Measurements from ENCODE around the gene TEX44.
"Not testable (repeated sequence)": the region's sequence is repeated elsewhere in the genome, so short reads cannot be mapped to it uniquely, and the experiment has no call there.

The TEX44 gene

DNA sequence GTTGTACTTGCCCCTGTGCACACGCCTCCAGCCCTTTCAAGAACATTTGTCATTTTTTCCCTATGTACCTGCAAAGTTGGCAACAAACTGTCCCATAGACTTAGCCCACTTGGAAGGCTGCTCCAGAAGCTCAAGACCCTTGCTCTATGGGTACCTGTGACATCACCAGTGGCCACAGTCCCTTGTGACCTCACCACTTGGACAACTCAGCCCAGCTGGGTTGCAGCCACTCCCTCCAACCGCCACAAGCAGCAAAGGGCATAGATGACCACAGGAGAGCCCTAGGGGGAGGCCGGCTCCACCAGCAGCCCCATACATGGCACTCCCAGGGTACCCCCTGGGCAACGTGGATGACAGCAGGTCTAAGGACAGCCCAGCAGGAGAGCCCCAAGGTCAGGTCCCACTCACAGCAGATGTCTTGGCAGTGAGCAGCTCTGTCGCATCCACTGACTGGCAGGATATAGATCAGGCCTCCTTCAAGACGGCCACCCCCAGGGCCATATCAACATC, at the start of gene TEX44:
Gene TEX44, plus strand, starts transcription at position 229 of the 510 bp plus-strand sequence. Its CDS starts 88 bp downstream, at position 317.
- DNase-seq, result no peak

DNA sequence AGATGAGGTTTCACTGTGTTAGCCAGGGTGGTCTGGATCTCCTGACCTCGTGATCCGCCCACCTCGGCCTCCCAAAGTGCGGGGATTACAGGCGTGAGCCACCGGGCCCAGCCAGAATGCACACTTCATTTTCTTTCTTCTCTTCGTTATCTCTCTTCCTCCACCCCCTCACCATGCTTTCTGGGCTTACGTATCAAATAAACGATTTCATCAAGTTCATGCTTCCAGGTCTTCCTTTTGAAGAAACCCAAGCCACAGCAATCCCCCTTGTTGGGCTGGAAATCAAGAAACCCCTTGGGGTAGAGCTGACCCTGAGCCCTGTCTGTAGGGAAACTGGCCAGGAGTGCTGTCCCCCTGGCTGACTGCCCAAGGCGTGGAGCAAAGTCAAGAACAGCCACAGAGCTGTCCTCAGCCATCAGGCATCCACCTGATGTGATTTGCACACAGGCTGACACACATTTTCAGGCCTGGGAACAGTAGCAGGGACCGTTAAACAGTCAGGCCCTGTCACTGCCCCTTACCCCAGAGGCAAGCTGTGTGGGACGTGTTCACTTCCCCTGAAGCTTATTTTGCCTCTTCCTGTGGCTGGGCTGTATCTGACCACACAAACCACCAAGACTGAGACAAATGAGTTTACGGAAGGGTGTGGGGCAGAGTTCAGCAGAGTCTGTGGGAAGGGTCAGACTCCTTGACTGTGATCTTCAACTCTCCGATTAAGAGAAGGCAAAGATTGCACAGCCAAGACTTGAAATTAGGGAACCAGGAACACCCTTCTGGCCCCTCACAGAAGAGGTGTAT, 47.4 kb upstream of the TEX44 start:
- peak; percentile 93 for DNase-seq

DNA sequence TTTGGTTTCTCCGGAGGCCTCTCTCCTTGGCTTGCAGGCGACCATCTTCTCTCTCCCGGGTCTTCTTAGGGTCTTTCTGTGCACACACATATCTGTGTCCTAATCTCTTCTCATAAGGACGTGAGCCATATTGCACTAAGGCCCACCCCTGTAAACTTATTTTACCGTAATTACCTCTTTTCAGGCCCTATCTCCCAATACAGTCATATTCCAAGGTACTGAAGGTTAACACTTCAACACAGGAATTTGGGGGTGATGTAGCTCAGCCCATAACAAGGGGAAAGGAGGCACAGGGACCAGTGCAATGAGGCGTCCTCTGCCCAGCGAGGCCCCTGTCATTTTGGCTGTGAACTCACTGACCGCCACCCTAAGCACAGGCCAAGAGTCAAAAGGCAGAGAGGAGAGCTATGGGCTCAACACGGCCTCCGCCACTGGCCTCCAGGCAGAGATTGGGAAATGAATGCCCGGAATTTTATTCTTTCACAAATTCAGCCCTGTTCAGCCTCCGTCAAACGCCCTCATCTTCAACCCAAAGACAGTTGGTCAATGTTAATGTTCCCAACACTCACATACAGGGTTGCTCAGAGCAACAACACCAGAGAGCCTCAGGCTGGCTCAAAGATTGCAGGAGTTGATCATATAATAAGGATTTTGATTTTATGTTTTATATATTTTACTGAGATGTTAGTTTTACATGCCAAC, 46.5 kb upstream of the TEX44 start:
- no peak for DNase-seq

DNA sequence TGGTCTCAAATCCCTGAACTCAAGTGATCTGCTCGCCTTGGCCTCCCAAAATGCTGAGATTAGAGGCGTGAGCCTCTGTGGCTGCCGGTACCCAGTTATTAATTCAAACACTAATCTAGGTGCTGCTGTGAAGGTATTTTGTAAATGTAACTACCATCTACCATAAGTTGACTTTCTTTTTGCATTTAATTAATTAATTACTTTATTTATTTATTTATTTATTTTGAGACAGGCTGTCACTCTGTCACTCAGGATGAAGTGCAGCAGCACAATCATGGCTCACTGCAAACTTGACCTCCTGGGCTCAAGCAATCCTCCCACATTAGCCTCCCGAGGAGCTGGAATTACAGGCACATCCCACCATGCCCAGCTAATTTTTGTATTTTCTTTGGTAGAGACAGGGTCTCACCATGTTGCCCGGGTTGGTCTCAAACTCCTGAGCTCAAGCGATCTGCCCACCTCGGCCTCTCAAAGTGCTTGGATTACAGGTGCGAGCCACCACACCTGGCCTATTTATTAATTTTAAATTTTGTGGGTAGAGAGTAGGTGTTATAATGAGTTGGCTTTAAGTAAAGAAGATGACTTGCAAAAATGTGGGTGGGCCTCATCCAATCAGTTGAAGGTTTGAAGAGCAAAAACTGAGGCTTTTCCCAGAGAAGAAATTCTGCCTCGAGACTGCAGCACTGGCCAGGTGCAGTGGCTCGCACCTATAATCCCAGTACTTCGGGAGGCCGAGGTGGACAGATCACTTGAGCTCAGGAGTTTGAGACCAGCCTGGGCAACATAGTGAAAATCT, 45.2 kb upstream of the TEX44 start:
- DNase-seq, result no peak

DNA sequence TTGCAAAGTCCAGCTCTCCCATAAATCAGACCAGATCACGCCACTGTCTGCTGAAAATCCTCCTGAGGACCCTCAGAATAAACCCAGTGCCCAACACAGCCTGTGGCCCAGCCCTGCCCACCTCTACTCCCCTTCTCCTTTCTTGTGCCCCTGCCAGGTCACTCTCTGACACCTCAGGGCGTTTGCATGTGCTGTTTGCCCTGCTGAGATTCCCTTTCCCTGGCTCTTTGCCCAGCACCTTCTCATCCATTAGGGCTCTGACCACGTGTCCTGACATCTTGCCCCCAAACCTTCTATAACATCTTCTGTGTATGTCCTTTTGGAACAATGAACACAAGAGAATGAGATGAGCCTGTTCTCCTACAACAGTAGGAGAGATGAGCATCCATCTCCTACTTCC, 43.9 kb upstream of the TEX44 start:
- no peak for DNase-seq

DNA sequence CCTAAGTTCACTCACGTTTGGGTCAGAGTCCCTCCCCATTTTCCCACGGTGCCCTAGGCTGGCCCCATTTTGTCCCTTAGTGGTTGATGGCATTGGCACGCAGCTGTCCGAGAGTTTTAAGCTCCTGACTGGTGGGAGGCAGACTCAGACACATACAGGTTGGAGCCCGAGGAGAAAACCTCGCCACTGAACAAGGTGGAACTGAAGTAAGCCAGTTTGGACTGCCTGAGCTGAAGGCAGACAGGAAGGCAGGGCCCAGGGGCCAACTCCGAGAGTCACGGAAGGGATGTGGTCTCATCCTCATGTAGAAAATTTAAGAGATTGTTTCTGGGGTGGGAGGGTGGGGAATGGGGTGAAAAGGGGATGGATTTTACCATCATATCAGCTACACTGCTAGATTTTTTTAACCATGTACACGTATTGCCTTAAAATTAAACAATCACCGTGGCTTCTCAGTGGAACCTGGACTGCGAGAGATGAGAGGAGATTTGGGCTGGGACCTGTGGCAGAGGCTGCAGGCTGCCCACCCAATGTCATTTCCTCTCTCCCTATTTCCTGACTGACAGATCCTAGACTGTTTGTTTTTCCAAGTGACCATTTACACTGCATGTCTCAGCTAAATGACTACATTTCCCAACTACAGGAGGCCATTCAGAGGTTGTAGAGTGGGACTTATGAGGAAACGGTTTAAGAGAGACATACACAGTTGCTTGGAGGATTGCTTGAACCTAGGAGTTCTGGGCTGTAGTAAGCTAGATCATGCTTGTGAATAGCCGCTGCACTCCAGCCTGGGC, 43.0 kb upstream of the TEX44 start:
- no peak for DNase-seq

DNA sequence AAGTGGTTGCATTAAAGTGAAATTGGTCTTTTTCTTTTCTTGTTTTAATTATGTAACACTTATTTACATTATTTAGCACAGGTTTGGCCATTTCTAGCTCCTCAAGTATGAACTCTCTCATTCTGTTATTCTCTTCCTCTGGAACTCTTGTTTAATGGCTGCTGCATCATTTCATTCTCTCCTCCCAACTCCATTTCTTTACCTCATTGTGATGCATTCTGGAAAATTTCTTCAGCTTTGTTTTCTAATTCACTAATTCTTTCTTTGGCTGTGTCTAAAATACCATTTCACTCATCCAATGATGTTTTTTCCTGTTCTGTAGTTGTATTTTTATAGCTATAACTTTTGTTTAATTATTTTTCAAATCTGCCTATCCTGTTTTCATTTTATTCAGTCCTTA, 39.9 kb upstream of the TEX44 start:
- DNase-seq, result no peak

DNA sequence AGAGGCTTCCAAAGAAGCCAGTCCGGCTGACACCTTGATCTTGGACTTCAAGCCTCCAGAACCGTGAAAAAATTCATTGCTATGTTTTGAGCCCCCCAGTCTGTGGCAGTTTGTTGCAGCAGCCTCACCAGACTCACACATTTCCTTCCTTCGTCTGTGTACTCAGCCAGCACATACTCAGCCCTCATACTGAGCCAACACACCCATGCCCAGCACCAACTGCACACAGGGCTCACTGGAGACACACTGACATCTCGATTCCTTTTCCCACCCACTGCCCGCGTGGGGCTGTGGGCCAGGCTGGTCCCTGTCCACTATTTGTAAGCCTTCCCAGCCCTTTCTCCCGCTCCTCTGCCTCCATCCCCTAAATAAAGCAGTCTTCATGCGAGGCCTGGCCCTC, 38.3 kb upstream of the TEX44 start:
- no peak for DNase-seq

DNA sequence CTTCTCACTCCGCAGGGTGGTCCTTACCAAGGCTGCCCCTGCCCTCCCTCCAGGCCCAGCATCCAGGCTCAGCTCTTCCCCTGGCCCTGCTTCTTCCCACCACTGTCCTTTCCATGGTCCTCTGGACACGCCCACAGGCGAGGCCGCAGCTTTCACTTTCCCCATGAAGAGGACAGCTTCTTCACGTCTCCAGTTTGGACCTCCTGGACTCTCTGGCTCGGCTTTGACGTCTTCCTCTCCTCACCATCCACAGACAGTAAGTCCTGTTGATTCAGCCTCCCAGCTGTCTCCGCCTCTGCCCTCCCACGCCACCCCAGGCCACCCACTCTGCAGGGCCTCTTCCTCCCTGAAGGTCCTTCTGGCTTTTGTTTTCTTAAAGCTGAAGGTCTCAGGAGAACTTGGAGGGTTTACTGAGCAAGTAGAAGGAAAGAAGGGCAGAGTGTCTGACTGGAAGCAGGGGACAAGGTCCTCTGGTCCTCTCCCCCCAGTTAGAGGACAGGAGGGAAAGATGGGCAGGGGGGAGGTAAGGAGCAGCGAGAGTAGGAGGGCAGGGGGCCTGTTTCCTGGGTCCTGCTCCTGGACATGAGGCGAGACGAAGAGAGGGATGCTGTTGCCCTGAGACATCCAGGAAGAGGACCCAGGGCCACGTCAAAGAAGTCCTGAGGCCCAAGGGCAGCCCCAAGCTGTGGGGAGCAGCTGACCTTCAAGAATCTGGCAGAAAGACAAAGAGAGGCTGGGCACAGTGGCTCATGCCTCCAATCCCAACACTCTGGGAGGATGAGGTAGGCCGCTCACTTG, 37.7 kb upstream of the TEX44 start:
- DNase-seq, result no peak

DNA sequence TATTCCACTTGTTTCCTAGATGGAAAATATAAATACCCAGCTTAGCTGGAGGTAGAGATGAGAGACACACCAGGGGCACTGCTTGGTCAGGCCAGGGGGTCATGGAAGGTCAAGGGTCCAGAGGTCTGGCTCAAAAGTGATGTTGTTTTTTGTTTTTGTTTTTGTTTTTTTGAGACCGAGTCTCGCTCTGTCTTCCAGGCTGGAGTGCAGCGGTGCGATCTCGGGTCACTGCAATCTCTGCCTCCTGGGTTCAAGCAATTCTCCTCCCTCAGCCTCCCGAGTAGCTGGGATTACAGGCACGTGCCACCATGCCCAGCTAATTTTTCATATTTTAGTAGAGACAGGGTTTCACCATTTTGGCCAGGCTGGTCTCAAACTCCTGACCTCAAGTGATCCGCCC, 36.2 kb upstream of the TEX44 start:
- DNase-seq, result not testable (repeated sequence)

DNA sequence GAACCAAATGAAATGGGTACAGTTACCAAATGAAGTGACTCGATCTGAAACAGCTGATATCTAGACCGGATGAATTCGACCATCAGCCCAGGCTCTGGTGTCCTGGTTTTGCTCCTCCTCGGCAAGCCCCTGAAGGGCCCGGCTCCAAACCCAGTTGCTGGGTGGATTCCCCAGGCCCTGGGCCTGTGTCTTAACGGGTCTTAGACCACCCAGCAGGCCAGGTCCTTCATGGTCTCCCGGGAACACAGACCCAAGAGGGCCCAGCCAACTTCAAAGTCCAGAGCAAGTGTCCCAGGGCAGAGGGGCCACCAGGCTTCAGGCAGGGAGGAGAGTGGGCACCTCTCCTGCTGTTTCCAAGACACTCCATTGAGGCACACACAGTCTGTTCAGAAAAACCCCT, 35.7 kb upstream of the TEX44 start:
- DNase-seq, result no peak

DNA sequence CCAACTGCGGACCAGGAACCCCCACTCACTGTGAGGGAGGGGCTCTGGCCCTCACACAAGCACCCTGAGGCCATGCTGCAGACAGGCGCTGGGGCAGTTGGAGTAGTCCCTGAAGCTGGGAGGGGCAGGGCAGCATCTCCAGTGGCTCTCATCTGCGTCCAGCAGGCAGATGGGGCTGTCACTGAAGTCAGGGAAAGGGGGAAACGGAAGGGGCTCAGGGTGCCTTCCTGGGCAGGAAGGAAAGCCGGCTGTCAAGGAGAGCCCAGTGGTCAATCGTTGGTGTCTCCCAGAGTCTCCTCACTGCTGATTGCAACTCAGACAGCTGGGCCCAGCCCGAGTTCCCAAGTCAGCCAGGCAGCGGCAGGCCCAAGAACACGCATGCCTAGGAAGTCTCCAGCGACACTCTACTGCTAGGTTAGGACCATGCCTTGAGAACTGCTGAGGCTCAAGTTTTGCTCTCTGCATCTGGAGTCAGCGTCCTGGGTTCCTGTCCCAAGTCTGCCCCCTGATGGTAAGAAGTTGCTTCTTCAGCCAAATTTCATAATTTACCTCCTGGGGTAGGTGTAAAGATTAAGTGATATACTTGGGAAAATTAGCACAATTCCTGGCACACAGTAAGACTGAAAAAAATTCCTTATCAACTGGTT, 35.0 kb upstream of the TEX44 start:
- peak; percentile 81 for DNase-seq

DNA sequence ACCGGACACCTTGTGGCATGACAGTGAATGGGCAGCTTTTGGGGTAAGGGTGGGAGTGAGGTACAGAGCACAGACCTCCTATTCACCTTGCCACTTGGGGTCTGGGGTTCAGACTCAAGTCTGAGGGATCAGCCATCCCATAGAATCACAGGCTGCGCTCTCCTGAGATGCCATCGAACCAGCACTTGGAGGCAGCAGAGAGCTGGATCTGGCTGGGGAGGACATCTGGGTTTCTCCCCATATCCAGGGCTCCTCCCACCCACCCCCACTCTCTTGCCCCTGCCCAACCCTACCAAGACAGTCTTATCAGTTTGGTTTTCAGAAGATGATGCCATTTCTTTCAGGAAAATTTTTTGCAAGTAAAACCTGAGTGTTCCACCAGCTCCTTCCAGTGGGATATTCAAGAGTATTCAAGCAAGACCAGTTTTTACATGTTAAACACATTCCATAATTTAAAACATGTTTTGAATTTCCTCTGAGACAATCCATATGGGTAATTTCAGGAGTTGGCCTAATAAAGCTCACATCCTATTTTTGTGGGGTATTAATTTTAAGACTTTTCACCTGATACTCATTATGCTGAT, 29.2 kb upstream of the TEX44 start:
- DNase-seq, result peak; percentile 46

DNA sequence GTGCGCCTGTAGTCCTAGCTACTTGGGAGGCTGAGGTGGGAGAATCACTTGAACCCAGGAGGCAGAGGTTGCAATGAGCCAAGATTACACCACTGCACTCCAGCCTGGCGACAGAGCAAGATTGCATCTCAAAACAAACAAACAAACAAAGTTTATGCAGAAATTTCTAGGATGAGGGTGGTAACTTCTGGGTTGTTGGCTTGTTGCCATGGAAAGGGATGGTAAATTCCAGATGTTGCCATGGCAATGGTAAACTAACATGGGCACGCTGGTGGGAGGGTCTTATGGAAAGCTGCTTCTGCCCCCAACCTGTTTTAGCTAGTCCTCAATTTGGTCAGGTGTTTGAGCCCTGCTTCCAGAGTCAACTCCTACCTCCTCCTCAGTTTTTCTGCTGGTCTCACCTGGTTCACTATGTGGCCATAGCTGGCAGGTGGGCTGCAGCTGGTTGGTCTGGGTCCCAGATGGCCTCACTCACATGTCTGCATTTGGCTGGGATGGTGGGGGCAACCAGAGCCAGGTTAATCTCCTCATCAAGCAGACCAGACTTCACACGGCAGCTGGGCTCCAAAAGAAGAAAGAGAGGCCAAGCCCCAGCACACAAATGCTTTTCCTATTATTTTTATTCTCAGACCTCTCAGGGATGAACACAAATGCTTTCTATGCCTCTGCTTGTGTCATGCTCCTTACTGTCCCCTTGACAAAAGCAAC, 26.6 kb upstream of the TEX44 start:
- DNase-seq, result no peak

DNA sequence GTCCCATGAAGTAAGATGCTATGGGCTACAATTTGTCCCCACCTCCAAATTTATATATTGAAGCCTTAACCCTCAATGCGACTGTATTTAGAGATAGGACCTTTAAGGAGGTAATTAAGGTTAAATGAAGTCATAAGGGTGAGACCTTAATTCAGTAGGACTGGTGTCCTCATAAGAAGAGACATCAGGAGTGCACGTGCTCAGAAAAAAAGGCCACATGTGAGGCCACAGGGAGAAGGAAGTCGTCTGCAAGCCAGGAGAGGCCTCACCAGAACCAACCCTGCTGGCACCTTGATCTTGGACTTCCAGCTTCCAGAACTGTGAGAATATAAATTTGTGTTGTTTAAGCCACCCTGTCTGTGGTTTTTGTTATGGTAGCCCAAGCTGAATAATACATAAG, 25.5 kb upstream of the TEX44 start:
- no peak for DNase-seq

DNA sequence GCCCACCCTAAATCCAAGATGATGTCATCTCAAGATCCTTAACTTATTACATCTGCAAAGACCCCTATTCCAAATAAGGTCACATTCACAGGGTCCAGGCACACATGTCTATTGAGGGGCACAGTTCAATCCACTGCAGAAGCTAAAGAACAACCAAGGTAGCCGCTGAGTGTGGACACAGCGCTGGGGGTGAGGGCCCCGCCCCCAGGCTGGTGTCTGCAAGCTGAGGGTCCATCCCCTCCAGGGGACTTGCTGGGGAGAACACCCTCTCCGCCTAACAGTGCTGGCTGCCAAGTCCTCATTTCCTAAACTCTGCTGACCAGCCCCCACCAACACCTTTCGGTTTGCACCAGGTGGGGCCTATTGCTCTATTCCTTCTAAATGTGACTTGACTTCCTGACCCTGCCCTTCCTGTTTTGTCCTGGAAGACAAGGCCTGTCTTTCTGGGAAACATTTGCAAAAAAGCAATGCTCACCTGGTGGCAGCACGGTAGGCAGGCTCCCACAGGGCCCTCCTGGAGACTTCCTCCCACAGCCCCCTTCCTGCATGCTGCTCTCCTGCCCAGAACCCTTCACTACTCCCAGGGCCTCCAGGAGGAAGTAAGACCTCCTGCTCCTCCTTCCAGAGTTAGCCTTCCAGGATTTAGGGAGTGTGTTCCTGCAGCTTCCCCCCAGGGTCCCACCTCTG, 24.4 kb upstream of the TEX44 start:
- DNase-seq, result no peak

DNA sequence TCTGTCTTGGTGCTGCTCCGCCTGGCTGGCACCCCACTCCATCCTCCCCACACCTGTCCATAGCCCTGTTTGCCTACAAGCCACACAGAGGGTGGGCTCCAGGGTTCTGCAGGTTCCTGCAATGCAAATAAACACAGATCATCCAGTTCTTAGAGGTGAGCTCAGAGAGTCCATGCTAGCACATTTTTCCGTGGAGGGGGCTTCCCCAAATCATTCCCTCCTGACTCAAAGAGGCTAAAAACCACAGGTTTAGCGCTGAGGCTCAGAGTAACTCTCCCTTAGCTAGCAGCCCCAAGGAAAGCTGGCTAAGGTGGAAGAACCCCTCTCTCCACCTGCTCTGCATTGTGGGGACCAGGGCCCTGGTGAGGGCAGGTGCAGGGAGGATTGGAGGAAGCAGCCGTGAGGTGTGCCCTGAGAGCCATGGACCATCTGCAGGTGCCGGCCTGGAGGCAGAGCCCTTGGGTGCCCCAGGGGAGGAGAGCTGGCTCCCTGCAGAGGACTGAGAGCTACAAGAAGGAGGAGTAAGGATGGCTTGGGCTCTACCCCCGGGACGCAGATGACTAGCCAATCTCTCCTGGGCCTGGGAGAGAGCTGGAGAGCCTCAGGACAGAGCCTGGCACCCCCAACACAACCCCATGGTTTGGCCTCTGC, 23.8 kb upstream of the TEX44 start:
- DNase-seq, result no peak

DNA sequence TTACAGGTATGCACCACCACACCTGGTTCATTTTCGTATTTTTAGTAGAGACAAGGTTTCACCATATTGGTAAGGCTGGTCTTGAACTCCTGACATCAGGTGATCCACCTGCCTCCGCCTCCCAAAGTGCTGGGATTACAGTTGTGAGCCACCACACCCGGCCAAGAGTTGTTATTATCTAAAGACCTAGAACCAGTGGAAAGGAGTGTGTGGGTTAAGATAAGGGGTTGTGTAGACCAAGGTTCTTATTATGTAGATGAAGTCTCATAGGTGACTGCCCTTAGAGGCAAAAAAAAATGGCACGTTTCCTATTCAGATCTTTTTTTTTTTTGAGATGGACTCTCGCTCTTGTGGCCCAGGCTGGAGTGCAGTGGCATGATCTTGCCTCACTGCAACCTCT, 21.7 kb upstream of the TEX44 start:
- DNase-seq, result not testable (repeated sequence)

DNA sequence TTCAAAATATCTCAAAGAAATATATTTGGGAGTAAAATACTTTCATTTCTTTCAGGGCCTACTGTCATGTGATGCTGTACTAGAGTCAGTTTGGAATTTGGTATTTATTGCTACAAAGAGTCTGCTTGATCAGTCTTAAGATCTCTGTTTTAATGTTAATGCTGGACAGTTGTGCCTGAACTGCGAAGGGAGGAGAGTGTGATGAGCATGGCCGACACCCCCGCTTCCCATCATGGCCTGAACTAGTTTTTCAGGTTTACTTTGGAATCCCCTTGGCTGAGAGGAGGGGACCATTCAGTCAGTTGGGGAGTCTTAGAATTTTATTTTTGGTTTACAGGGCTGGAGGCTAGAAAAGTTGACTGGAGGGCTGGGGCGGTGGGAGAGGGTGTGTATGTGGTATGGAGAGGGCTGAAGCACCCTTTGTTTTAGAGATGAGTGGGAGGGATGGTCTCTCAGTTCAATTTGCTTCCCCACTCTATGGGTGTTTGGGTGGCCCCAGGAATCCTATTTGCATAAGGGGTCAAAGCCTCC, 20.9 kb upstream of the TEX44 start:
- DNase-seq, result no peak
